Inflammatory macrophage (primary cell): ENCODE measurements around the gene BACH1.
A peak's percentile ranks its signal among the peaks of the same experiment; 100 is the strongest.

Experiments
- DNase-seq, 2 donors: peaks; one replicate each; pipeline ENCODE4 v3.0.0-alpha.2; 2020 to 2022

BACH1 gene

DNA sequence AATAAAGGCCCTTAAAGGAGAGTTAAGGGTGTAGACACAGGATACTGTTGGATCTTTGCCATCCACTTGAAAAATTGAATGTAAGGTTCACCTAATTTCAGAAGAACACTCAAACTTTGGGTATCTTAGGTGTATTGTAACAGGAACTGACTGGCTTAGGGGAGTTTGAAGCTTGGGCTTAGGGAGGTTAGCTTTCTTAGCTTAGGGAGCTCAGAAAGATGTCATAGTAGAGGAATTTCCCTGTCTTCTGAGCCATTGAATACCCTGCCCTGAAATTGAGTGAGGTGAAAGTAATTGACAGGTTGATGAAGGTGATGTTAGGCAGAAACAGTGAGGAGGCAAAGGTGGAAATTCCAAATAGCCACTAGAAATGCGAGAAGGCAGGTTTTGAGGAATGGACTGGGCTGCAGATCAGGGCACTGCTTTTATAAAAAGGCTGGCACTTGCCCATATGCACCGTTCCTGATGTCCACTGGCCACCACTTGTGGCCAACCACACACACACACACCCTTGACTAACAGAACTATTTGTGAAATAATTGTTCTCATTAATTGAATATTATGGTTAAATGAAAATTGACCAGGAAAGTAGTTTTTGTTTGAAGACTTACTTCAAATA lies 16.5 kb downstream of the BACH1 start:
- DNase-seq: no peak

- DNase-seq: no peak
These were observed 17.5 kb downstream of the BACH1 start for GRCh38 chr21:29316029-29316742.

- DNase-seq: no peak
These were observed 18.1 kb downstream of the BACH1 start for GRCh38 chr21:29316806-29317205.

DNA sequence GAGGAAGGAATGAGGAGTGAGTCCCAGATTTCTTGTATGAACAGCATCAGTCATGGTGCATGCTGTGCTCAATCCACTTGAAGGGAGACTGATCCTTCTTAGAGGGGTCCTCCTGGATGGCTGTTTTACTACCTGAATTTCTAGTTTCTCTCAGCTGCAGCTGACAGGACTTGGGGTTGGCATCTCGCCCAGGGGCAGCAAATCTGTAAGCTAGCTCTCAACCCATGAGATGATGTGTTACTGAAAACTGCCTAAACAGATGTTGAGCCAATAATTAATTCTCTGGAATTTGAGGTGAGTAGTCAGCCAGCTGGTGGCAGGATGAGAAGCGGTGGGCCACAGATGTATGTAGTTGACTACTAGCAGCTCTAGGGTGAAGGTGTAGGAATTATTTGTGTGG lies 19.6 kb downstream of the BACH1 start:
- no peak for DNase-seq

DNA sequence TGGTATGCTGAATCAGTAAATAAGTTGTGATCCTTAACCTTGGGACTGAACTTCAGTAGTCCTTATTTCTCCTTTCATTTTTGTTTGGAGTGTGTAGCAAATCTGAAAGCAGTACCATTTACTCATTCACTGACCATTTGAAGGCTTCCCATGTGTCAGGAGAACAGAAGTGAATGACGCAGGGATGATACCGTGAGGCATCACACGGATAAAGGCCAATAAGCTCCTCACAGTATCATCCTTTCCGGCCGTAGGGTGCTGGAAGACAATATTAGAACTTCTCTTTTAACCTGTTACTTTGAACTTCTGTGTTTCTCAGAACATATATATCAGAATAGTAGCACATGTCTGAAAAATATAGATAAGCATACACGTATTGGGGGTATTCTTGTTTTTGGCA lies 21.3 kb downstream of the BACH1 start:
- DNase-seq: no peak

DNA sequence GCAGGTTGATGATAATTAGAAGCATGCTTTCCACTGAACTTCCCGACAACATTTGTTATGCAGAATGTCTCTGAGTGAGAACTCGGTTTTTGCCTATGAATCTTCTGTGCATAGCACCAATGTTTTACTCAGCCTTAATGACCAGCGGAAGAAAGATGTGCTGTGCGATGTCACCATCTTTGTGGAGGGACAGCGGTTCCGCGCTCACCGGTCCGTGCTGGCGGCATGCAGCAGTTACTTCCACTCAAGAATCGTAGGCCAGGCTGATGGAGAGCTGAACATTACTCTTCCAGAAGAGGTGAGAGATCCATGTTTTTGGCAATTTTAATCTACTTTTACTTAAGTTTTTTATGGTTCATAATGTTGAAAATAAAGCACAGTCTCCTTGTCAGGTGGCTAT lies 22.5 kb downstream of the BACH1 start:
- DNase-seq: no peak

DNA sequence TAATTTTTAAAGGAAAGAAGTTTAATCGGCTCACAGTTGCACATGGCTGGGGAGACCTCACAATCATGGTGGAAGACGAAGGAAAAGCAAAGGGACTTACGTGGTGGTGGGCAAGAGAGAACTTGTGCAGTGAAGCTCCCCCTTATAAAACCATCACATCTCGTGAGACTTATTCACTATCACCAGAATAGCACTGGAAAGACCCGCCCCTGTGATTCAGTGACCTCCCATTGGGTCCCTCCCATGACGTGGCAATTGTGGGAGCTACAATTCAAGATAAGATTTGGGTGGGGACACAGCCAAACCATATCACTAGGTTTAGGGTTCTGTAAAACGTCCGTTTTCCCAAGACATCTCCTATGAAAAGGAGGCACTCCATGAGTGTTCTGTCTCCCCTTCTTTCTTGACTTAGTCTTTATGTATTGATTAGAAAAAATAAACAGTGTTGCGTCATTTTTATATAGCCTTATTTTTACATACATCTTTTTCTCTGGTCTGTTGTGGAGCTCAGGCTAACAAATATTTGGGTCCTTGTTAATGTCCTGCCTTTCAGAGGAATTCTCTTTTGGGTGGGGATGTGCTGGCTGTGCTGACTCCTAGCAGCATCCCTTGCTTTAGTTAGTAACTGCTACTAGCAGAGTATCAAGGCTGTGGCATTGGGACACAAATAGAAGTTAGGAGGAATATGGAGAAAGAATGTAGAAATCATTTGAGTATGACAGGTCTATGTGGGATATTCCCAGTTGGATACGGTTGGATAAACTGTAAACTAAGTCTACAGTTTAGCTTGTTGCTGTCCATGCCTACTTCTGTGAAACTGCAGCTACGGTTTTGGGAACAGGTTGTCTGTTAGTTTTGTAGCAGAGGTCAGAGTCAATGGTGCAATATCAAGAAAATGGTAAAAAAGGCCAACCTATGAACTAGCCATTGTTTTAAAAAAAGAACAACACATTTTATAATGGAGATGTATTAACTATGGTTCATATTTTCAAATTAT lies 23.5 kb downstream of the BACH1 start:
- DNase-seq: no peak

- no peak for DNase-seq
These were observed 24.5 kb downstream of the BACH1 start for GRCh38 chr21:29323189-29323588.

DNA sequence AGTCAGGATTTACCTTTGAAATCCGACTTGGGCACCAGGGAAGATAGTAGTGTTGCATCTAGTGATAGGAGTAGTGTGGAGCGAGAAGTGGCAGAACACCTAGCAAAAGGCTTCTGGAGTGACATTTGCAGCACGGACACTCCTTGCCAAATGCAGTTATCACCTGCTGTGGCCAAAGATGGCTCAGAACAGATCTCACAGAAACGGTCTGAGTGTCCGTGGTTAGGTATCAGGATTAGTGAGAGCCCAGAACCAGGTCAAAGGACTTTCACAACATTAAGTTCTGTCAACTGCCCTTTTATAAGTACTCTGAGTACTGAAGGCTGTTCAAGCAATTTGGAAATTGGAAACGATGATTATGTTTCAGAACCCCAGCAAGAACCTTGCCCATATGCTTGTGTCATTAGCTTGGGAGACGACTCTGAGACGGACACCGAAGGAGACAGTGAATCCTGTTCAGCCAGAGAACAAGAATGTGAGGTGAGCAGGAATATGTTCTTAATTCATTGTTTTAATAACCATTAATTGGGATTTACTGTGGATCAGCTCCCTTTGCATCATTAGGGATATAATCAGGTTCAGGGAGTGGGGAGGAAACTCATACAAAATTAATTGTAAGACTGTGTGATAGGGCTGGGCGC lies 28.3 kb downstream of the BACH1 start:
- no peak for DNase-seq

DNA sequence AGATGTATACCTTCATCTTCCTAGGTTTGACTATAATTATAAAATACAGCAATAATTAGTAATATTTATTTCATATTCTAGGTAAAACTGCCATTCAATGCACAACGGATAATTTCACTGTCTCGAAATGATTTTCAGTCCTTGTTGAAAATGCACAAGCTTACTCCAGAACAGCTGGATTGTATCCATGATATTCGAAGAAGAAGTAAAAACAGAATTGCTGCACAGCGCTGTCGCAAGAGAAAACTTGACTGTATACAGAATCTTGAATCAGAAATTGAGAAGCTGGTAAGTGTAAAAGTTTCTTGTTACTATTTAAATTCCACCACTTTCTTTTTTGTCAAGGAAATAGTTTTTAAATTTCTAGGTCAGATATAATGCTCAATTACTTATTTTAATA lies 30.7 kb downstream of the BACH1 start:
- DNase-seq: peak; percentile 22 to 34

DNA sequence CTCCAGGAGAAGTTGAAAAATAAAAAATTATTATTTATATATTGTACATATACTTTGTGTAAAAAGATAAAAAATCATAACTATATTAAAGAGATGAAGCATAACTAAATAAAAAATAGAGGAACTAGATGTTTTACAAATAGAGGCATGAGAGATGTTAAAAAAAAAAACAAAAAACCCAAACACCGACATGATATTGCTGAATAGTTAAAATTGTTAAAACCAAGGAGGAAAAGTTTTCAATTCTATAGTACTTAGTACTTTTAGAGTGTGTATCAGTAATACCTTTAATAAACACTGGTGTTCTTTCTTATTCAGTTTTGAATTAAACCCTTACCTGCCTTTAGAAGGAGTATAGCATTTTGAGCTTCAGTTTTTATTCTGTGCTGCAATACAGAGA lies 32.1 kb downstream of the BACH1 start:
- no peak for DNase-seq

- DNase-seq: no peak
These were observed 34.0 kb downstream of the BACH1 start for GRCh38 chr21:29332461-29333362.

DNA sequence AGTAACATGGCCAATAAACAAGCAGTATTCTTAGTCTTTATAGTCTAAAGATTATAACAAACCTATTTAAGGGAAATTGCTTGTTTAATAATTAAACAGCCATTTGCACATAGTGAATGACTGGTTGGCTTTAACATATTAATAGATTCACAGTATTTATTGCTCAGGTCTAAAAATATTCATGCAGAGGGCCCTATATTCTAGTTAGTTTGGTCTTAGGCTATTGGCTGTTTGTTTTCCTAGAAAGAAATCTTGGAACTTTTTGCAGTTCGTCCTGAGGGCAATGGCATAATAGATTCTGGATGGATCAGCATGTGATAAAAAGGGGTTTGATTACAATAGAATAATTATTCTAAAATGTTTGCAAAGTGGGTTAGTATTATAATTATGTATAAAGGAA lies 34.7 kb downstream of the BACH1 start:
- DNase-seq: no peak

DNA sequence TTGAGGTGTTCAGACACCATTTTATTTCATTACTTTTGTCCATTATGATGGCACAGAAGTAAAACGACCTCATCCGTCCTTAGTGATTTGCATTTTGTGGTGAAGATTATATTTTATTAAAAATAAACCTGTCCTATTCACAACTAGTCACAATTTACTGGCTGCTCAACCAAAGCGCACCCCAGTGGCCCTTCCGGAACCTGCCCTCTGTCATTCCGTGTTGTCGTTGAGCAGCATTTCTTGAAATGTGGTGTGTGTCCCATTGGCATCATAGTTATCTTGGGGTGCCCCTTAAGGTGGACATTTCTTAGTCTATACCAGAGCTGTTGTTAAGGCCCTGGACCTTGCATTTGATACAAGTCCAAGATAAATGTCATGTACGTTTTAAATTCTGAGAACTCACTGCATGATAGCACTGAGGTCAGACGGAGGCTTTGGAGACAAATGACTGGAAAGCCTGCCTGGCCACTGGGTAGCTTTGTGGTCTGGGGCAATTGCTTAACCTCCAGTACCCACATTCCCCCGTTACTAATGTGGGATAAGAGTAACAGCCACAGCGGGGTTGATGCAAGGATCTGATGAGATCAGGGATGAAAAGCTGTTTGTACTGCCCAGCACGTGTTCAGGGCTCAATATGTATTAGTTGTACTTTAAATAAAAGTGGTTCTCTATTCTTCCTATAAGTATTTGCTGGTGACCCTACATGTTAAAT lies 36.2 kb downstream of the BACH1 start:
- peak; percentile 73 to 80 for DNase-seq

- no peak for DNase-seq
These were observed 37.0 kb downstream of the BACH1 start for GRCh38 chr21:29335720-29336119.

DNA sequence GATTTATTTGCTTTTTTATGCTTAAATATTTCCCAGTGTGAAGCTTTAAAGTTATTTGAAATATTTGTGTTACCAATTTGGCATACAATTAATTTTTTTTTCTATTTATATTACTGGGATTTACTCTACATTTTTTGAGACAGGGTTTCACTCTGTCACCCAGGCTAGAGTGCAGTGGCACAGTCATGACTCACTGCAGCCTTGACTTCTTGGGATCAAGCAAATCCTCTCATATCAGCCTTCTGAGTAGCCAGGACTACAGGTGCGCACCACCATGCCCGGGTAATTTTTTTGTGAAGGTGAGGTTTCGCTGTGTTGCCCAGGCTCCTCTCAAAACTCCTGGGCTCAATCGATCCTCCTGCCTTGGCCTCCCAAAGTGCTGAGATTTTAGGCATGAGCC lies 39.5 kb downstream of the BACH1 start:
- DNase-seq: no peak

GRCh38 chr21:29340228-29340627 lies 41.5 kb downstream of the BACH1 start:
- DNase-seq: peak in 1 of 2 donors; percentile 24

DNA sequence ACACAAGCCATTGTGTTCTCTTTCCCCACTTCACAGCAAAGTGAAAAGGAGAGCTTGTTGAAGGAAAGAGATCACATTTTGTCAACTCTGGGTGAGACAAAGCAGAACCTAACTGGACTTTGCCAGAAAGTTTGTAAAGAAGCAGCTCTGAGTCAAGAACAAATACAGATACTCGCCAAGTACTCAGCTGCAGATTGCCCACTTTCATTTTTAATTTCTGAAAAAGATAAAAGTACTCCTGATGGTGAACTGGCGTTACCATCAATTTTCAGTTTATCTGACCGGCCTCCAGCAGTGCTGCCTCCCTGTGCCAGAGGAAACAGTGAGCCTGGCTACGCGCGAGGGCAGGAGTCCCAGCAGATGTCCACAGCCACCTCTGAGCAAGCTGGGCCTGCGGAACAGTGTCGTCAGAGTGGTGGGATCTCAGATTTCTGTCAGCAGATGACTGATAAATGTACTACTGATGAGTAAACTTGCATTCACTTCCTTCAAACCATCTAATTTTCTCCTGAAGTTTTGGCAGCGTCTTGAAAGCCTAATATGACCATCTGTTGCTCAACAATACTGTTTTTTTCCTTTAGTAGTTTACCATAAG lies 43.7 kb downstream of the BACH1 start:
- peak; percentile 67 to 88 for DNase-seq

GRCh38 chr21:29343519-29343918 lies 44.8 kb downstream of the BACH1 start:
- no peak for DNase-seq

DNA sequence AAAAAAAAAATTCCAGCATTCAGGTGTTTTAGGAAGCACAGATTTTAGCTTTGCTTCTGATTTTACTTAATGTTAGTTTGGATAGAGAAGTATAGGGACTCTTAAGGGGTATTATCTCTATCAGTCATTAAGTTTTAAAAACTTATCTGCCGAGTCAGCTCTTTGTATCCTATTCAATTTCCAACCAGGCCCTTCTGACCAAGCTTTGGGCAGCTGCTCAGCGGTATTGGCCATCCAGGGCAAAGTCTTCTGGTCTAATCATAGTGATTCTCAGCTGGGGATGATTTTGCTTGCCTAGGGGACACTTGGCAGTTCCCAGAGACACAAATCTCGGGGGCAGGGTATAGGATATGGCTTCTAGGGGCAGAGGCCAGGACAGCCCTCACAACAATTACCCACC lies 47.6 kb downstream of the BACH1 start:
- no peak for DNase-seq

GRCh38 chr21:29346771-29347170 lies 48.0 kb downstream of the BACH1 start:
- no peak for DNase-seq
